GM19099 (cell line): ENCODE data around the gene LIPG.

Experiments
- POLR2A ChIP-seq: IDR thresholded peaks from 3 replicates; pipeline ENCODE4 v1.6.1; 2011; ENCODE audit warnings: low read depth; ENCODE audit not compliant: insufficient read length; ENCODE audit errors: extremely low read depth

Gene LIPG

DNA sequence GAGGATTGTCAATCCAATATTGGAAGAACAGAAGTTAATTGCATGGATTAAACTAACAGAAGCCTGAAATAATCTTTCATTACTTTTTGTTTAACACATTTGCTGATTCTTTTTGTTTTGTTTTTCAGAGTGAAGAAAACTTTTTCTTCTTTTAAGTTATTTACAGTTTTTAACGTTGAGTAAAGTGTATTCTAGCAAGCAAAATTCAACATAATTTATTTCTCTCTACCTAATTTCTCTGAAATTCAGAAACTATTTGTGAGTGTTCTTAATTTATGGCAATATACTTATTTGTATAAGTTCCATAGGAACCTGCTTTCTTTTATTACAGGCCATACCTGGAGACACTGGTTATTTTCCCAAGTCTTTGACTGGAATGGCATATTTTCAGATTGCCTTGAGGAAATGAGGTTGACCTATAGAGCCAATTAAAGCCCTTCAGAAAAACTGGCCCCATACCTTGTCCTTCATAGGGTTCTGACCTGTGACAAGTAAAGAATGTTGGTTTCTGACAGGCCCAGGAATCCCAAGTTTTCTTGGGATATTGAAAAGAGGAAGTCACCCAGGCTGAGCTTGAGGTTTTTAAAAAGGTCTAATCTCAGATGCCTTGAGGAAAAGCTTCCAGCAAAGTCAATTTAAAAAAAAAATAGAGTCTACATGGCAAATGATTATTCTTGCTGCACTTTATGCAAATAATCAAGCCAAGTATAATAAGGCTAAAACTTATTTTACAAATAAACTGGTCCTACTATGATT is 26.8 kb upstream of the LIPG start:
- TF ChIP-seq POLR2A, result no peak

DNA sequence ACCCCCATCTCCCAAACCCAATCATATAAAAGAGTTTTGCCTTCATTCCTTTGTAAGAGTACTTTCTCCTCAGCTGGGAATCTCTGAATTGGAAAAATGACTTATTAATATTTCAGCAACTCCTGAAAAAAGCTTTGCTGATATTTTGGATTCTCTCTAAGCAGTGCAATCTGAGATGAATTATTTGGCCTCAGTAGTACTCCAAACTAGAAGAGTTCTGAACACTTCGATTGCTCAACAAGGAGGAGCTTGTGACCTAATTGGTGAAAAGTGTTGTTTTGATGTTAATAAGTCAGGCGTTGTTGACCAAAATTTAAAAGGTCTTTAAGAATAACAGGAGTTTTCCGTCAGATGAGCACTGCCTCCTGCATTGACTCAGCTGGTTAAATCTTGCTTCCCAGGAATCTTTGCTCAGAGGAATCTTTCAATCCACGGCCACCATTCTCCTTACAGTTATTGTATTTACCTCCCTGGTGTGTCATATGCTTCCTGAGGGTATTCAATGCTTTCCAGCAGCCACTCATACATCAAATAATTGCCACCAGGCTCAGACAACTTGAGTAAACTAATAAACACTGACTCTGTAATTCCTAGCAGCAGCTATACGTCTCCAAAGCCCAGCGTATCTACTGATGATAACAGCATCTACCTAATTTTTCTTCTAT is 24.5 kb upstream of the LIPG start:
- no peak for TF ChIP-seq POLR2A

DNA sequence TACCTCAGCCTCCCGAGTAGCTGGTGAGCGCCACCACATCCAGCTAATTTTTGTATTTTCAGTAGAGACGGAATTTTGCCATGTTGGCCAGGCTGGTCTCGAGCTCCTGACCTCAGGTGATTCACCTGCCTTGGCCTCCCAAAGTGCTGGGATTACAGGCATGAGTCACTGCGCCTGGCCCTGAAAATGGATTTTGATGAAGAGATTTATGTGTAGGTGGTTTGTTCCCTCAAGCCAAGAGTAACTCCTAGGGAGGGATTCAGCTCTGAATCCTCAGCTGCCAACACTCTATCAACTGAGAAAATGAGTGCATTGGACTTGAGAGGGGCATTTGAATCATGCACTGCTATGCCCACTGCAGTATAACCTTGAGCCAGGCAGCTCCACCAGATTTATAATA is 17.5 kb upstream of the LIPG start:
- TF ChIP-seq POLR2A, result no peak

DNA sequence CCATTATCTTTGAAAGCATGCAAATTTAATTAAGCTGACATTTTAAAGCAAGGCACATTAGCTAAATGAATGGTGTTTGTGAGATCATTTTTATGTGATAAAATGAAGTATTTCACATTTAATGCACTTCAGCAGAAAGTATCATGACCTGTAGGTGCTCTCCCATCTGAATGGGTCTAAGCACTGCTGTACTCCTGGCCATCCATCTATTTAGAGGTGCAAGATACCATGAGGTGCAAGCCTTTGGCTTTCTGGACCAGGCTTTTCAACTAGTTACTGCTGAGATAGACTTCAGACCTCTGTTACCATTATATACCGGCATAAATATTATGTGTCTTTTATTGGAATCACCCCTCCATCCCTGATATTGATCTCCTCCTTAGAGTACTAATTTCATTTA is 15.6 kb upstream of the LIPG start:
- no peak for TF ChIP-seq POLR2A

DNA sequence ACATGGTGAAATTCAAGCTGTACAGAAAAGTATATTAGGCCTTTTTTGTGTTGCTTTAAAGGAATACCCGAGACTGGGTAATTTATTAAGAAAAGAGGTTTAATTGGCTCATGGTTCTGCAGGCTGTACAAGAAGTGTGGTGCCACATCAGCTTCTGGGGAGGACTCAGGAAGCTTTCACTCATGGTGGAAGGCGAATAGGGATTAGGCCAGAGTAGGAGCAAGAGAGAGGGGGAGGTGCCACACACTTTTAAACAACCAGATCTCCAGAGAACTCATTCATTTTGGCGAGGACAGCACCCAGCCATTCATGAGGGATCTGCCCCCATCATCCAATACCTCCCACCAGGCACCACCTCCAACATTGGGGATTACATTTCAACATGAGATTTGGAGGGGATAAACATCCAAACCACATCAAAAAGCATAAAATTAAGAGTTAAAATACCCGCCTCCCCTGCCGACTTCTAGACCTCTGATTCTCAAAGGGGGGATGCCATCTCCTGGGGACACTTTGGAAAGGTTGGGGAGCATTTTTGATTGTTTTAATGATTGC is 15.1 kb upstream of the LIPG start:
- TF ChIP-seq POLR2A, result no peak

DNA sequence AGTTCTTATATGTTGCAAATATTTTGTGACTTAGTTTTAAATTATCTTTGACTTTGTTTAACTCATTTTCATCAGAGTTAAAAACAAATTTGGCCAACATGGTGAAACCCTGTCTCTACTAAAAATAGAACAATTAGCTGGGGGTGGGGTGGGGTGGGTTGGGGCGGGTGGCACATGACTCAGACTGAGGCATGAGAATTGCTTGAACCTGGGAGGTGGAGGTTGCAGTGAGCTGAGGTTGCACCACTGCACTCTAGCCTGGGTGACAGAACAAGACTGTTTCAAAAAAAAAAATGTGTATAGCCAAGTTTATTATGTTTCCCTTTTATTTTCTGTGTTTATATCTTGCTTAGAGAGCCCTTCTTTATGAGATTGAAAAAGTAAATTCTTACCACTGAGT is 14.2 kb upstream of the LIPG start:
- no peak for TF ChIP-seq POLR2A

DNA sequence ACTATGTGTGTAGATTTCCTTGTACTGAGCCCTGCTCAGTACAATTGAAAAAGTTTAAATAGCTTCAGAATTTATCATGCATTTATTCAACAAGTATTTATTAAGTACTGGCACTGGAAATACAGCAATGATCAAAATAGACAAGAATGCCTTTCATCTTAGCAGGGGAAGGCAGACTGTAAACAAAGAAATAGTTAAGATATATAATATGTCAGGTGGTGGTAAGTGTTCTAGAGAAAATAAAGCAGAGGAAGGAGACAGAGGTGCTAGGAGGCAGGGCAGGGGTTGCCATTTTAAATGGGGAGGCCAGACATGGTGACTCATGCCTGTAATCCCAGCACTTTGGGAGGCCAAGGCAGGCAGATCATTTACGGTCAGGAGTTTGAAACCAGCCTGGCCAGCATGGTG is 13.6 kb upstream of the LIPG start:
- TF ChIP-seq POLR2A, result no peak

DNA sequence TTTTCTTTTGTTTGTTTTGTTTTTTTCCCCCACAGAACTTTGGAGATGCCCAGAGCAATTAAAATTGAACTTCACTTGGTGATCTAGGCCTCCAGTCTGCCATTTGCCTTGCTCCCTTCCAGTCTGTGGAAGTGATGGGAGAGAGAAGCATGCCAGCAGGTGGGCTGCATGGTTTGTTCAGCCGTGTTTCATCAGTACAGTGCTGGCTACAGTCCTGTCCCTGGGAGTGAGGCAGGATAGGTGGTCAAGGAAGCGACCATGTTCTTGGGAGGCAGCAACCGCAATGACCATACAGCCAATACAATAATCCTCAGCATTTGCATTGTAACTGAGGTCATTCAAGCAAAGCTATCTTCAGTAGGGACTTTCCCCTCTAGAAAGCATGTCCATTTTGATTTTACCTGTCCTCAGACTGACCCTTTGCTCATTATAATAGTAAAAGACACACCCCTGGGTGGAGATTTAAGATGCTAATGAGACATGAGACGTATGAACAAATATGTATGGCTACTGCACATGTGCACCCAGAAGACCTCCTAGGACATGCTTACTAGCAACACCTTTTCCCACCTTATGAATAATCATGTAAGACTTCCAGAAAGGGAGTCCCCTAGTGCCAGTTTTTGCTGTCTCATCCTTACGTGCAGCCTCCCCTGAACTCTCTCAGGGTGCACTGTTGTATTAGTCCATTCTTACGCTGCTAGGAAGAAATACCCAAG is 11.1 kb upstream of the LIPG start:
- no peak for TF ChIP-seq POLR2A

DNA sequence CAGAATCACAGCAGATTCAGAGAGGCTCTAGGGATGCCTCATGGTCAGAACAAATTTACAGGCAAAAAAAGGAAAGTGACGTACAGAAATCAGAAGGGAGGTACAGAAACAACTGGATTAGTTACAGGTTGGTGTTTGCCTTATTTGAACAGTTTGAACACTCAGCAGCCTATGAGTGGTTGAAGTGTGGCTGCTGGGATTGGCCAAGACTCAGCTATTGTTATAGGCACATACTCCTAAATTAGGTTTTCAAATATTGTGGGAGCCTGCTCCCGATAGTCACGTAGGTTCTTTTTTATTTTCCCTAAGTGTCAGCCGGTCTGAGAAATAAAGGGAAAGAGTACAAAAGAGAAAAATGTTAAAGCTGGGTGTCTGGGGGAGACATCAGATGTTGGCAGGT is 8.9 kb upstream of the LIPG start:
- no peak for TF ChIP-seq POLR2A

DNA sequence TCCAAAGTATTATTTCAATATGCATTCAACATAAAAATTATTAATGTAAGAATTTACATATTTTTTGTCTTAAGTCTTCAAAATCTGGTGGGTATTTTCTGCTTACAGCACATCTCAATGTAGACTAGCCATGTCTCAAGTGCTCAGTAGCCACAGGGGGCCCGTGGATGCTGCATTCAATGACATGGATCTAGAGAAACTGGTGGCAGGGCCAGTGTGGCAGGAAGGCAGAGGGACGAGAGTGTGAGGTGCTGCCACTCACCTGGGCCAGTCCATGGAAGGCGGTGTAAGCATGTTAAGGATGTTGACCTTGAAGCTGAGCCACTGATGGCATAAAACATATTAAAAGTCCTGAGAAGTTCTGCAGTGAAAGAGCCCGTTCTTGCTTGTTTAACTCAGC is 6.2 kb upstream of the LIPG start:
- no peak for TF ChIP-seq POLR2A

DNA sequence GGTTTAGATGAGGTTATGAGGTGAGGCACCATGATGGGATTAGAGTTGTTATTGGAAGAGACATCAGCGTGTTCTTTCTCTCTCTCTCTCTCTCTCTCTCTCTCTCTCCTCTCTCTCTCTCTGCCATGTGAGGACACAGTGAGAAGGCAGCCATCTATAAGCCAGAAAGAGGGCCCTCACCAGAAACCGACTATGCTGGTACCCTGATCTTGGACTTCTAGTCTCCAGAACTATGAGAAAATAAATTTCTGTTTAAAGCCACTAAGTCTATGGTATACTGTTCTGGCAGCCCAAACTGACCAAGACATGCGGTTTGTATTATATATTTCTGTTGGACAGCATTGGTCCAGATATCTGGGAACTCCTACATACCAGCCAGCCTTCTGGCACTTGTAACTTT is 3.5 kb upstream of the LIPG start:
- no peak for TF ChIP-seq POLR2A

DNA sequence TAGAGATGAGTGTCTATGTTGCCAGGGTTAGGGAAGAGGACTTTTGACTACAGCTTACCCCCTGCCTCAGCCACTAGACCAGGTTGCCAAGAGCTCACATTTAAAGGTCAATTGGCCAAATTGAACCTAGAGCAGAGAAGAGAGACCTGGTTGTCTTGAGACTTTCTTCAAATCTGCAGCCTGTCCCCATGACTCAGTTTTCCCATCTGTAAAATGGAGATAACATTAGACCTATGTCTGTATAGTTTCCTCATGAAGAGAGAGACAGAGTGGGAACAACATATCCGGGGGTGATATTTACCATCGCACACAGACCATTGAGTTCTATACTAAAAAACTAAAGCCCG is 1.6 kb upstream of the LIPG start:
- TF ChIP-seq POLR2A, result no peak

DNA sequence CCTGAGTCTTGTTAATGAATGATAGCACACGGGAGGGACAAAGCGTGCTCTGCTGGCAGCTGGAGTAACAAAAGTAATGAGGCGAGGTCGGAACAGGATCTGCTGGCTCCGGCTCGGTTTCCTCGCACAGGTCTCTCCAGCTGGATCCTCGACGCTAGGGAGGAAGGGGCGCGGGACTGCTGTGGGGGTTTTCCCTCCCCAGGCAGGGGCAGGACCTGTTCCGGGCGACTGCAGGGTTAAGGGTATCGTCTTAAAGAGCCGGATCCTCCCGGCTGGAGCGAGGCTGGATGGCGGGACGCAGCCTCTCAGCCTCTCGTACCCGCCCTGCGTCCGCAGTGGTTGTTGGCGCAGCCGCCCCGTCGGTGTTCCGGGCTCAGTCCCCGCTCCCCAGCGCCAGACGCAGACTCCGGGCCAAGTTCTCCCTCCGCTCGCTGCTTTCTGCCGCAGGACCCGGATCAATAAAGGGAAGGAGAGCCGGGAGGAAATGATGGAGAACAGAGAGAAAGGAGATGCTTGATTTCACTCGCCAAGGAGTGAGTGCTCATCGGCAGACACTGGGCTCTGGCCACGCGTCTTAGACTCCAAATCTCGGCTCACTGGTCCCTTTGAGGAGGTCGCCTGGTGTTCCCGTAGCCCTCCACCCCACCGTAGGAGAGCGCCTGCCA is 1.1 kb upstream of the LIPG start:
- no peak for TF ChIP-seq POLR2A

DNA sequence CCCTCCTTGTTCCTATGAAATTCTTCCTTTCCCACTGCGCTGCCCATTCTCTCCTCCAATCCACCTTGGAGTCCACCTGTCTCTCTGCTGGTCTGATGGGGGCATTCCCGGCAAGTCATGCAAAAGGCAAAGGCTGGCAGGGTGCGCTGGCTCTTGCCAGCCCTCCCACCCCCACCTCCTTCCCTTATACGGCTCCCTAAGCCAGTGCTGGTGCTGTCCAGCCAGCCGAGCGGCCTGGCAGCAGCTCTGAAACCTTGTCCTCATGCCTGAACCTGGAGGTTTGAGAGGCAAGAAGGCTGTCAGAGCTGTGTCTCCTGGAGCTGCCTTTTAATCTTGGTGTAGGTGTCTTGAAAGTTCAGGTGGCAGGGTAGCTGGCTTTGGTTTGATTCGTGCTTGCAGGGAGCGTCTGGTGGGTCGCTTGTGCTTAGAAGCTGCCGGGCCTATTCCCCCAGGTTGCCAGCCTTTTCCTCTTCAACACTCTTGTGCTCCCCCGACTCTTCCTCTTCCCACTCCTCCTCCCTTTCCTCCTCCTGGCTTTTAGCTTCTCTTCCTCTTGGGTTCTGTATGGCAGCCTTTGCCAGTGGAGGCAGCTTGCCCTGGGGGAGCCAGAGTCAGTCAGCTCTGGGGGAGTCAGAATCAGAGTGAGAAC is 748 bp downstream of the LIPG start:
- no peak for TF ChIP-seq POLR2A

DNA sequence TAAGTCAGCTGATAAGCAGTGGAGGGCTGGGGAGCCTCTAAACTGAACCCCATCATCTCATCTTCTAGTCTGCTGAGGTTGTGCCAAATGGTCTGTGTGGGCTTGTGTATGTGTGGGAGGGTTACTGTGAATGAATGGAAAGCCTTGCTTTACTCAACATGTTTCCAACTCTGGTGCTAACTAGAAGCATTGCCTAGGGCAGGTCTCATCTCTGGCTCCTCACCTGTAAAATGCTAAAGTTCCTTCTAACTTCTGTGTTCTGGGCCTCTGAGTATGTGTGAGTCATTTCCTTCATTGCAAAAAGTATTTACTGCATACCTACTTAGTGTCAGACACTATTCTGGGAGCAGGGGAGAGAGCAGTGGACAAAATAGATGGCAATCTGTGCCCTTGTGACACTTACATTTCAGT is 1.3 kb downstream of the LIPG start:
- no peak for TF ChIP-seq POLR2A

DNA sequence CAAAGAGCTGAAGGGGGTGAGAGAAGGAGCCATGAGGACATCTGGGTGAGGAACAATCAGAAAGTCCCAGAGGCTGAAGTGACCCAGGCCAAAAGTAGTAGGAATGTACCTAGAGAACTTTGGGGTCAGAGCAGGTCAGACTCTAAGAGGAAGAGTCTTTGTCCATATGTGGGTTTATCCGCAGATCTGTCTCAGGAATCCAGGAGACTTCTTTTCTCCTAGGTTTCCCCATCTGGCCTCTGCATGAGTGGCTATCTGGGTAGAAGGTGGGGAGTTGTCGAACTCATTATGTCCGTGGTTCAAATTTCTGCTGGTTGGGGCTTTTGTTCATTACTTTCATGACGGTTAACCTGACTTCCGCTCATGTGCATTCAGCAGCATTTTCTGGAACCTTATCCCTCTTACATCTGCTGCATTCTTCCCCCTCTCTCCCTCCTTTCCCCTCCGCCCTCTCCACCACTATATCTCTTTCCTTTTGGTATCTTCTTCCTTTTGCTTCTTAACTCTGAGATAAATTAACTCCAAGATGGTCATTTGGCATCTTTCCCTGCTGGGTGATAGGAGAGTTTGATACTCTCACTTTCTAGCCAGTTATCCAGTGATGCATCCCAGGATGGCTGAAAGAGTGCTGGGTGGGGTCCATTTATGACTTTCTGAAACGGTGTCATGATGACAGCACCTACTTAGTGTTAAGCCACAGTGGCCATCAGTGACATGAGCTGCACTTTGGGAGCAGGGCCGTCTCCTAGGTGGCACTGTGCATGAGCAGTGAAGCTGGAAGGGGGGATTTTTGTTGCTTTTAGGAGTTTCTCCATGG is 2.1 kb downstream of the LIPG start:
- no peak for TF ChIP-seq POLR2A
